Measurements from ENCODE around the gene NOS1AP. TPM values are rescaled to one million over a fixed set of nuclear protein-coding genes. Genes with fewer than 3 reads are reported as not detected.

Gene NOS1AP
- total RNA-seq, 1 experiment from 2014 or later = 5.3 TPM

- Histone ChIP-seq H3K36me3 (ENCODE audit: control insufficient read depth in 1 of 2, insufficient read depth in 2 of 2, low read length in 2 of 2) (no peaks in the 10 kb centered on the region), H3K27me3 (ENCODE audit: insufficient read depth, low read length) (no peaks in the 10 kb centered on the region), H3K4me1 (ENCODE audit: control insufficient read depth in 1 of 2, insufficient read depth in 2 of 2, low read length in 2 of 2) (peaks cover 0 to 17% of the 10 kb centered on the region in 2 experiments; a peak in 2 of 4 replicates), H3K79me2 (ENCODE audit: insufficient read depth, low read length) (no peaks in the 10 kb centered on the region), H2AFZ (ENCODE audit: low read depth, low read length, poor library complexity, severe bottlenecking) (no peak overlapping the region), H3K4me2 (ENCODE audit: low read length) (no peak overlapping the region), H4K20me1 (ENCODE audit: insufficient read depth) (no peaks in the 10 kb centered on the region), H3K9ac (ENCODE audit: low read length) (no peak overlapping the region), H3K9me3 (ENCODE audit: control insufficient read depth in 1 of 2, insufficient read depth in 1 of 2, low read depth in 1 of 2, low read length in 2 of 2) (no peaks in the 10 kb centered on the region), H3K27ac (ENCODE audit: low read depth, low read length) (no peak overlapping the region), H3K4me3 (replicated peaks in 1 of 2; ENCODE audit: low read depth in 1 of 2, low read length in 2 of 2) (no peak overlapping the region), H3K9me2 (ENCODE audit: insufficient read depth) (no peaks in the 10 kb centered on the region)
- no TSS peak for BruUV-seq (replicated peaks)
- ATAC-seq (no peak), DNase-seq (ENCODE audit: low read depth, low spot score) (no peak)
- RAD21 ChIA-PET (ENCODE audit: low non-redundant PET in 1 of 2, low total read pairs in 2 of 2, uncharacterized antibody in 2 of 2, unreplicated experiment in 2 of 2) = no interaction called here
- CTCF ChIA-PET = no interaction called here
- POLR2A ChIA-PET = no interaction called here
- TF ChIP-seq, protein P1, sequence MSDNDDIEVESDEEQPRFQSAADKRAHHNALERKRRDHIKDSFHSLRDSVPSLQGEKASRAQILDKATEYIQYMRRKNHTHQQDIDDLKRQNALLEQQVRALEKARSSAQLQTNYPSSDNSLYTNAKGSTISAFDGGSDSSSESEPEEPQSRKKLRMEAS (IDR thresholded peaks at IDR 0.05) = no peak
- no peak for TF ChIP-seq POLR2AphosphoS5 (IDR thresholded peaks at IDR 0.05; ENCODE audit: low read depth, low read length)
- TF ChIP-seq CTCF (IDR thresholded peaks at IDR 0.05 in 2 of 3, conservative IDR thresholded peaks at IDR 0.05 in 1 of 3; ENCODE audit: borderline replicate concordance in 1 of 3, insufficient read depth in 1 of 3, low read depth in 2 of 3, low read length in 2 of 3) = no peak
- no peak for TF ChIP-seq SIN3A (IDR thresholded peaks at IDR 0.05; ENCODE audit: low read depth)
- no peak for TF ChIP-seq POLR2A (IDR thresholded peaks at IDR 0.05; ENCODE audit: borderline replicate concordance, extremely low read depth, insufficient read depth, insufficient read length)
- intact Hi-C loops (cut with micrococcal nuclease) = no loop called here
Measured at GRCh38 chr1:162216604-162217003, 147.1 kb downstream of the NOS1AP start.

- no peak for DNase-seq (ENCODE audit: low read depth, low spot score)
- H4K20me1 ChIP-seq (ENCODE audit: insufficient read depth) = no peaks in the 10 kb centered on the region
- no peaks in the 10 kb centered on the region for H3K79me2 ChIP-seq (ENCODE audit: insufficient read depth, low read length)
- no peaks in the 10 kb centered on the region for H3K9me2 ChIP-seq (ENCODE audit: insufficient read depth)
- H3K27me3 ChIP-seq (ENCODE audit: insufficient read depth, low read length) = no peaks in the 10 kb centered on the region
- intact Hi-C loops (cut with micrococcal nuclease) = no loop called here
- H3K4me1 ChIP-seq (ENCODE audit: control insufficient read depth in 1 of 2, insufficient read depth in 2 of 2, low read length in 2 of 2) = peaks cover 0 to 27% of the 10 kb centered on the region in 2 experiments; a peak in 2 of 4 replicates
- no peaks in the 10 kb centered on the region for H3K9me3 ChIP-seq (ENCODE audit: control insufficient read depth in 1 of 2, insufficient read depth in 1 of 2, low read depth in 1 of 2, low read length in 2 of 2)
- no peak overlapping the region for H3K9ac ChIP-seq (ENCODE audit: low read length)
- H3K36me3 ChIP-seq (ENCODE audit: control insufficient read depth in 1 of 2, insufficient read depth in 2 of 2, low read length in 2 of 2) = no peaks in the 10 kb centered on the region
- no peak for ATAC-seq
- ChIA-PET POLR2A (no interaction called here), RAD21 (ENCODE audit: low non-redundant PET in 1 of 2, low total read pairs in 2 of 2, uncharacterized antibody in 2 of 2, unreplicated experiment in 2 of 2) (no interaction called here), CTCF (no interaction called here)
- H2AFZ ChIP-seq (ENCODE audit: low read depth, low read length, poor library complexity, severe bottlenecking) = no peak overlapping the region
- H3K4me2 ChIP-seq (ENCODE audit: low read length) = no peak overlapping the region
- H3K27ac ChIP-seq (ENCODE audit: low read depth, low read length) = no peak overlapping the region
- no TSS peak for BruUV-seq (replicated peaks)
- no peak overlapping the region for H3K4me3 ChIP-seq (replicated peaks in 1 of 2; ENCODE audit: low read depth in 1 of 2, low read length in 2 of 2)
- TF ChIP-seq ZNF274 (IDR thresholded peaks at IDR 0.05; ENCODE audit: low read depth, low read length) (no peak), EGR1 (IDR thresholded peaks at IDR 0.05; ENCODE audit: low read depth) (no peak), POLR2A (IDR thresholded peaks at IDR 0.05; ENCODE audit: borderline replicate concordance, extremely low read depth, insufficient read depth, insufficient read length) (no peak), EZH2 (IDR thresholded peaks at IDR 0.05) (no peak), ZFX (IDR thresholded peaks at IDR 0.05) (no peak), SP1 (IDR thresholded peaks at IDR 0.05; ENCODE audit: low read depth) (no peak), SRF (IDR thresholded peaks at IDR 0.05; ENCODE audit: low read depth) (no peak), RAD21 (IDR thresholded peaks at IDR 0.05; ENCODE audit: low read depth) (no peak), CEBPB (IDR thresholded peaks at IDR 0.05; ENCODE audit: low read depth) (no peak), JUND (IDR thresholded peaks at IDR 0.05) (no peak), ELF1 (IDR thresholded peaks at IDR 0.05; ENCODE audit: borderline replicate concordance, low read depth) (no peak), CBX3 (IDR thresholded peaks at IDR 0.05; ENCODE audit: low read depth) (no peak), EZH2phosphoT487 (IDR thresholded peaks at IDR 0.05; ENCODE audit: borderline replicate concordance) (no peak), POLR2AphosphoS5 (IDR thresholded peaks at IDR 0.05; ENCODE audit: low read depth, low read length) (no peak)
- TF ChIP-seq, protein P2, sequence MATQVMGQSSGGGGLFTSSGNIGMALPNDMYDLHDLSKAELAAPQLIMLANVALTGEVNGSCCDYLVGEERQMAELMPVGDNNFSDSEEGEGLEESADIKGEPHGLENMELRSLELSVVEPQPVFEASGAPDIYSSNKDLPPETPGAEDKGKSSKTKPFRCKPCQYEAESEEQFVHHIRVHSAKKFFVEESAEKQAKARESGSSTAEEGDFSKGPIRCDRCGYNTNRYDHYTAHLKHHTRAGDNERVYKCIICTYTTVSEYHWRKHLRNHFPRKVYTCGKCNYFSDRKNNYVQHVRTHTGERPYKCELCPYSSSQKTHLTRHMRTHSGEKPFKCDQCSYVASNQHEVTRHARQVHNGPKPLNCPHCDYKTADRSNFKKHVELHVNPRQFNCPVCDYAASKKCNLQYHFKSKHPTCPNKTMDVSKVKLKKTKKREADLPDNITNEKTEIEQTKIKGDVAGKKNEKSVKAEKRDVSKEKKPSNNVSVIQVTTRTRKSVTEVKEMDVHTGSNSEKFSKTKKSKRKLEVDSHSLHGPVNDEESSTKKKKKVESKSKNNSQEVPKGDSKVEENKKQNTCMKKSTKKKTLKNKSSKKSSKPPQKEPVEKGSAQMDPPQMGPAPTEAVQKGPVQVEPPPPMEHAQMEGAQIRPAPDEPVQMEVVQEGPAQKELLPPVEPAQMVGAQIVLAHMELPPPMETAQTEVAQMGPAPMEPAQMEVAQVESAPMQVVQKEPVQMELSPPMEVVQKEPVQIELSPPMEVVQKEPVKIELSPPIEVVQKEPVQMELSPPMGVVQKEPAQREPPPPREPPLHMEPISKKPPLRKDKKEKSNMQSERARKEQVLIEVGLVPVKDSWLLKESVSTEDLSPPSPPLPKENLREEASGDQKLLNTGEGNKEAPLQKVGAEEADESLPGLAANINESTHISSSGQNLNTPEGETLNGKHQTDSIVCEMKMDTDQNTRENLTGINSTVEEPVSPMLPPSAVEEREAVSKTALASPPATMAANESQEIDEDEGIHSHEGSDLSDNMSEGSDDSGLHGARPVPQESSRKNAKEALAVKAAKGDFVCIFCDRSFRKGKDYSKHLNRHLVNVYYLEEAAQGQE (IDR thresholded peaks at IDR 0.05; ENCODE audit: low read depth) = no peak
- TF ChIP-seq, protein P1 (IDR thresholded peaks at IDR 0.05) = no peak
Measured at GRCh38 chr1:162217706-162218105, 148.2 kb downstream of the NOS1AP start.
